Measurements from ENCODE around the gene PDLIM1.

Gene PDLIM1, protein sequence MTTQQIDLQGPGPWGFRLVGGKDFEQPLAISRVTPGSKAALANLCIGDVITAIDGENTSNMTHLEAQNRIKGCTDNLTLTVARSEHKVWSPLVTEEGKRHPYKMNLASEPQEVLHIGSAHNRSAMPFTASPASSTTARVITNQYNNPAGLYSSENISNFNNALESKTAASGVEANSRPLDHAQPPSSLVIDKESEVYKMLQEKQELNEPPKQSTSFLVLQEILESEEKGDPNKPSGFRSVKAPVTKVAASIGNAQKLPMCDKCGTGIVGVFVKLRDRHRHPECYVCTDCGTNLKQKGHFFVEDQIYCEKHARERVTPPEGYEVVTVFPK

DNA sequence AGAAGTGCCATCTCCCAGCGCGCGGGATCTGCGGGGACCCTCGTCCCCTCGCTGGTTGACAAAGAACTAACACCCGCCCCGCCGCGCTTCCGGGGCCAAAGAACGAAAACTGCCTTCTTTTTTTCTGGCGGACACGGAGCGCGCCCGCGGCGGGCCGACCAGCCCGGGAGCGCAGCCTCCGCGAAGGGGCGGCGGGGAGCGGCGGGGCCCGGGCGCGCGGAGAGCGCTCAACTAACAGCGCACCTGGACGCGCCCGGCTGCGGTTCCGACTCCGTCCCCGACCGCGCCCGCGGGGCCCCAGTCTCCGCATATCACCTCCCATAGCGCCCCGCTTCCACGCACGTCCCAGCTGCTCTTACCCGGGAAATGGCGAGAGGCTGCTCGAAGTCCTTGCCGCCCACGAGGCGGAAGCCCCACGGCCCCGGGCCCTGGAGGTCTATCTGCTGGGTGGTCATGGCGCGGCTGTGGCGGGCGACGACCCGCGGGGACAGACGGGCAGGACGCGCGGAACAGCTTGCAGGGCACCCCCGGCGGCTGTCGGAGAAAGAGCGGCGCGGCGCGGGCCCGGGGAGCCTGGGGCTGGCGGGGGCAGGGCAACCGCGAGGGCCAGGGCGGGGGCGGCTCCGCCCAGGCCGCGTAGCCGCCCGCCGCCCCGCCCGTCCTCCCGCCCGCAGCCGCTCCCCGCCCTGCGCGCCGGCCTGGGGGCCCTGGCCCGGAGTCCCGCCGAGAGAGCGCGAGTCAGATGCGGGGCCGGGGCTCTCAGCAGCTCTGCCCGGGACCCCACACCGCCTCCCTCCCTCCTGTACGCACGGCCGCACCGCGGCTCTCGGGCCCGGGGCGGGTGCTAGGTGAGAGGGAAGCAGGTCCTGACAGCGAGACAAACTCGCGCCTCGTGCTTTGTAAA is at the start of gene PDLIM1:
Gene PDLIM1 (minus strand): TSS at position 543 of the 904 bp plus-strand sequence. CDS start 88 bp downstream, at position 455.
- DNase-seq = peak; percentile 18

DNA sequence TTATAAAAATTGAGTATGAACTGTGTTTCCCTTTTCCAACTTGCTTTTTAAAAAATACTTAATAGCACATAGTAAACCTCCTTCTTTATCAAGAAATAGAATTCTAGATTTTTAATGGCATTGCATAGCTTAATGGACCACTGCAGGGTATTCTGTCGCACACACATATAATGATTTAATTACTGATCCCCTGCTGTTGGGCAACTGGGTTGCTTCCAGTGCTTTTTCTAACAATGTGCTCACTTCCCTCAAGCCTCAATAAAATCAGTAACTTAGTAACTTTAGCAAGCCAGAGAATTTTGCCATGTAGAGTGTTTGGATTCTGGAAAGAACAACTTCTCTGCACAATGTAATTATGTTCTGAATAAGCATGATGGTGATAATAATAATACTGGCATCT is 49.1 kb upstream of the PDLIM1 start:
- no peak for DNase-seq

DNA sequence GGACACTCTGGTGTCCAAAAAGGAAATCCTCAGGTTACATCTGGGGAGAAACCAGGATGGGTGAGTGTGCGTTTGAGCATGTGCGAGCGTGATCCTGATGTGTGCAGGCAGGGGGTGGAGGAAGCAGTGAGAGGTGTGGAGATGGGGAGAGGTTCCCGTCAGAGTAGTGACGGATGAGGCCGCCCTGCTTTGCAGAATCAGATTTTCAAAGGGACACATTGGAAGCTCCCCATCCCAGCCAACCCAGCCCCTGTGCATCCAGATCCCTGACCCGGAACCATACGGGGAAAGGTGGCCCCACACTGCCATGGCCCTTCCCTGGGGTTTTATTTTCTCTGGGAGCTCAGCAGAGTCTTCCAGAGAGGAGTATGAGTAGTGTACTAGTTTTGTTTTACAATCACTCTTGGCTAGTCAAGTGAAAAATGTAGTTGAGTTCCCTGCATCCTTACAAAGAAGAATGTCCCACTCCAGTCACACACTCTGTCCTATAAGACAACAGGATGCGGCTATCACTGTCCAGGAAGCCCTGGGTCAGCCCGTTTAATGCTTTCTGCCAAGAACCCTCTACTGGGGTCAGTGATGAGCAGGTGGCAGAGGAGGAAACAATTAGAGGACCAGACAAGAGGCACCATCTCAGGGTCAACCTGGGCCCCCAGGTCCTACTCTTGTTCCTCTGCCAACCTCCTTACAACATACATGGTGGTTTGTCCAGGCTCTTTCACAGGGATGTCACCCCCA is 46.8 kb upstream of the PDLIM1 start:
- no peak for DNase-seq

DNA sequence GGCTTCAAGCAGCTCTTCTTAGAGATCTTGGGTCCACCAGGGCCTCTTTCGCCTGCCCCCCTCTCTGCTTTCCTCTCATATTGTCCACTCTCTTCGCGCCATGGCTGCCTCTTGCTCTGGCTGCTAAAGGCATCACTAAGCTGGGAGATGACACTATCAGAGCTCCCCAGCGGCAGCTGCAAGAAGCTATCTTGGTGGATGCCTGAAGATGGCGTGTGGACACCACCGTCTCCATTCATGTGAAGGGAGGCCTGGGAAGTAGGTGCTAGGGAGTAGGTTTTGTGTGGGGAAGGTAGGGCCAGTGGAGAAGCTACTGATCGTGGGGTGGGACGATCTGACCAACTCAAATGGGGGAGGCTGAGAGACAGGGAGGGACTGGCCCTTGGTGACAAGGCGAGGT is 45.9 kb upstream of the PDLIM1 start:
- no peak for DNase-seq

DNA sequence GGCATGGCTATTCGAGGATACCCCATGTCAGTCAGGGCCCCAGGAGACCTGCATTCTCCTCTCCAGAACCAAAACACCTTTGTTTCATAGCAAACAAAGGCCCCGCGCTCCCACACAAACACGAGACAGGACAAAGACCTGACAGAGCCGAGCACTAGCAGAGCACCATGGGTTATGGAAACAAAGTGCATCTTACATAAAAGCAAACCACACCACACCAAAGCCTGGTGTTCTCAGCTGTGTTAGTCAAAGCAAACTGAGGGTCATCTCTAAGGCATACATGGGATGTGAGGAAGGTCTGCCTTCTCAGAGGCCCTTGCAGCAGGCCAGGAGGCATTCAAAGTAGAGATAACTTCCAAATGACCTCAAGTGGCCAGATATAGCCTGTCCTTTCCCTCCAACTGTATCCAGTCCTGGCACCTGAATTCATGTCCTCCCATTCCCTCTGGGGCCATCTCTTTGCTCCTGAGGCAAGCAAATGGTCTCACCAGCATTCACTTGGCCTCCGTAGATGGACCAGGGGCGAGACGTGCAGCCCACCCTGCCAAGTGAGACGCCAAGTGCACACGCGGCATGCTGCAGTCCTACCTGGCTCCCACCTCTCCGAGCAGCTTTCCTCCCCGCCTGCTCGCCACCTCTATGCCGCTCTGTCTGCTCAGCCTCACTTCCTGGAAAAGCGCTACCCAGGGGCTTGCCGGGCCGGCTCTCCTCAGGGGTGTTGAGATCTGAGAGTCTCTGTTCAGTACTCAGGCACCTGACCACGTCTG is 45.3 kb upstream of the PDLIM1 start:
- no peak for DNase-seq

DNA sequence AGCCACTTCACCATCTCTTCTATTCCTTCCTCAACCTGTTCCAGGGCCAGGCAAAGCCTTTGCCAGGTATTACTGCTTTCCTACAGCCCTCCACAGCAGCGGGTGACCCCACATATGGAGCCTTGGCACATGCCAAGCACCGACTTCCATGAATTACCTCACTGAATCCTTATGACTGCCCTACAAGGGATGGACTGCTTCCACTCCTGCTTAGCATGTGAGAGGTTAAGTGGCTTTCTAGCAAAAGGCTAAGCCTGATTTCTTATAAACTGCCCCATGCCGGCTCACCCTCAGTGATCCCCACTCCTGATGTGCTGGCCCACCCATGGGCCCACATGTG is 44.0 kb upstream of the PDLIM1 start:
- no peak for DNase-seq

DNA sequence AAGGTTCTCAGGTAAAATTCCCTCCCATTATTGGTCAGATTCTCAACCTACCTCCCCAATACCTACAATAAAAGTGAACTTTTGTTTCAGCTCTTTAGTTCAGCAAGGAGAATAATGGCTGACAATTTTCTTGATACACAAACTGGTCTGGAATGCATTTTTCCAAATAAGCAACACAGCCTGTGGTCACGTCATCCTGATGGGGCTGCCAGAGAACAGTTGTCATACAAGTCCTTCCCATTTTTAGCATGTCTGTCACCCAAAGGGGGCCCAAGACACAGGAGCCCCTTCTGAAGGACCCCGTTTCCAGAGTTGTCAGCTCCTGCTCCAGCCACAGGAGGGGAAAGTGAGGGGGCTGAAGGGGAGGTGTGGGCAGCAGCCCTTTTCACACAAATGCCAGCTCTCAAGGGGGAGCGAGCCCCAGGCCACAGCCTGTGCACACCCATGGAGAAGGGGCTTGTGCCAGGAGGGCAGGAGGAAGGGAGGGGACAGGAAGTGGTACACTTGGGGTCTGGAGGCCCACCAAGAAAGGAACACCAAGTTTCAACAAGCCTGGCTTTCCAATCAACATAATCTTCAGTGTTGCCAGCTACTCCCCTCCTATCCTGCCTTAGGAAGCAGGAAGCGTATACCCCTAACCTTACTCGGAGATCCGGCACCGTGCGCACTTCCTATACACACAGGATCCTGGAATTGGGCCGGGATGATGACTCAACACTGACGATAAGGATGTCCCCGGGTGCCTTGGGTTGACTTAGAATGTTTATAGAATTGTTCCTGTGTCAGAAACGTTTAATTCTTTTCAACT is 43.4 kb upstream of the PDLIM1 start:
- no peak for DNase-seq

DNA sequence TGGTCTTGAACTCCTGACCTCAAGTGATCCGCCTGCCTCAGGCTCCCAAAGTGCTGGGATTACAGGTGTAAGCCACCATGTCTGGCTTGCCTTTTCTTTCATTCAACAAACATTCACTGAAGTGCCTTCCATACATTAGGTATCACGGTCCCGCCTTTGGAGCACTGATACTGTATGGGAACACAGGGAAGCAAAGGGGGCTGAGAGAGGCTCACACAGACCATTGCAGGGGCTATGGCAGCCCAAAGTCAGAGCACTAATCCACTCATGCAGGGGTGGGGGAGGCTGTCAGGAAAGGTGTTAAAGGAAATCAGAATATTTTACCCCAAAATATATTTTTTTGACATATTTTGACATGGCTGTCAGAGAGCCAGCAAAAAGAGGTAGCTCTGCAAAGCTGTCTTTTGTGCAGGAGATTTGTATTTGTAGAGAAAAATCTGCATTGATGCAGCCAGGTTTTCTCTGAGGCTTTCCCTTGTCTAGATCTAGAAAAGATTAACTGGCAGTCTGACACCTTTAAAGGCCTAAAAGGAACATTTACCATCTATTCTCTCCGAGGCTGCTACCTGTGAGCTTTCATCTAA is 42.0 kb upstream of the PDLIM1 start:
- no peak for DNase-seq

DNA sequence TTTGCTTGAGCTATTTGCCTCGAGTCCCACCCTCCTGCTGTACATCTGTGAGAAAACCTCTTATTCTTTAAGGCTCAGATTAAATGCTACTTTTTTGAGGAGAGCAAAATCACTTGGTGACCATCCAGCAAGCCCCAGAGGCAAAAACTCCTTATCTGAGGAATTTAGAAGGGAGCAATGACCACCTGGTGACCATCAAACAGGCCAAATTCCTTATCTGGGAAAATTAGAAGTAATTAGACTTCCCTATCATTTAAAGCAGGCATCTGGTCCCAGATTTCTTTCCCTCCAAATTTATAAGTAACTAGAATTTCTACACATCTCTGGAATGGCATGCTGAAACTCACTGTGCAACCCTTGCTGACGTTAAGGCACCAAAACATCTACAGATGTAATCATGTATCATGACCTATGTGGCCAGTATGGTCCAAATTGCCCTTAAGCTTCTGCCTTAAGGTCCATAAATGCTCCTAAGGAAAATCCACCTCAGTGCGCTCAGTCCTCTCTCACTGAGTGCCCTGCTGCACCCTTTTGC is 40.9 kb upstream of the PDLIM1 start:
- DNase-seq = no peak

DNA sequence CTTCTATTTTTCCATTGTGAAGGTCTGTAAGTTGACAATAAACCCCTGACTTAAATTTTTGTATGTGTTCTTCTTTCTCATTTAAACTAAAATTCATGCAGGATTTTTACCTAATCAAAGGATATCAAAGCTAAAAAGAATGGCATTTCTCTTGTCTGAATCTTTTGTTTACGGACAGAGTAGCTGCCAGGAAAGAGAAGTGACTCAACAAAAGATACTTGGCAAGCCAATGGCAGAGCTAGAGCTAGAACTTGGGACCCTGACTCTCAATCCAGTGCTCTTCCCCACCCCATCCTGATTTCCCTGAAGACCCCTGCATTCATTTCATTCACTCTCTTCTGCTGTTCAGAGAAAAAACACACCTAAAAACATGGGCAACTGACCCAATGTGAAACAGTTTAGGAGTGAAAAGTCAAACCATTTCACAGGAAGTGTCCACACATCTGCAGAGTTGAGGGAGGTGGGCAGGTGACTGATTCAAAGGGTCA is 40.2 kb upstream of the PDLIM1 start:
- DNase-seq = no peak

DNA sequence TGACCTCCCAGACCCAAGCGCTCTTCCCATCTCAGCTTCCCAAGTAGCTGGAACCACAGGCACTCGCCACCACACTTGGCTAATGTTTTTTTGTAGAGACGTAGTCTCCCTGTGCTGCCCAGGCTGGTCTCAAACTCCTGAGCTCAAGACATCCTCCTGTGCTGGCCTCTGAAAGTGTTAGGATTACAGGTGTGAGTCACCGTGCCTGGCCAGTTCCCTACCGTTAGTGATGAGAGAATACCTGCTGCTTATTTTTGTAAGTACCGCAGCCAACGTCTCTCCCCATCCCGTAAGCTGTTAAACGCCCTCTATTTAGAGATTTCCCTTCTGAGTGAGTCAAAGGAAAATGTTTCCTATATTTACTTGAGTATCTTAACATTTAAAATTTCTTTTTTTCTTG is 38.5 kb upstream of the PDLIM1 start:
- no peak for DNase-seq

DNA sequence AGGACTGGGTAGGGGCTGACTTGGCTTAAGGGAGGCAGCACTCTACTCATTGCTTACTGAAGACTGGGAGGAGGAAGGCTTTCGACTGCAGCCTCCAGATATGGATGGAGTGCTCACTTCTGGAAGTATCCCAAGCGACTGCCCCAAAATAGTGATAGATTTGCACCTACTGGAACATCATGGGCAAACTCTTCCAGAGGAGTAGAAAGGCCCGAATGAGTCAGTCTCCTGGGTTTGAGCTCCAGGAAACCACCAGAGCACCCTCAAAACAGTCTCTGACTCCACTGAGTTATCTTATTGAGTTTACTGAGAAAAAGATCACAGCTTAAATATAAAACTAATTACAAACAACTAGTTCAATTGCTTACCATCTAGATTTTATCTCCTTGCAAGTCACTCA is 37.2 kb upstream of the PDLIM1 start:
- no peak for DNase-seq

DNA sequence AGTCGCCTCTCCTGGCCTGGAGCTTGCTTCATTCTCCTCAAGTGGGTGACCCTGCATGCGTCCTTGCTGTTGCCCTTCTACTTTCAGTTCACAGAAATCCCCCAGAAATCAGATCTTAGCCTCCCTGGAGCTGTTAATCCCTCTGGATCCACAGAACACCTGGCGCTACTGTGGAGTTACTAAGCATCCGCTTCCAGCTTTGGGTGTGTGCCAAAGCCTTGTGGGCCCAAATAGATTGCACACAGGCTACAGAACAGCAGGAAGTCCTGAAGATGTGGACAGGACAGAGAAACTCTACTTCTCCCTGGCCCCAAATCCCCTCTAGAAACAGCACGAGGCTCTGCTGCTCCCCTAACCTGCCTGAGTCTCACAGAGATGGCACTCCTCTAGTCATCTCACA is 36.6 kb upstream of the PDLIM1 start:
- peak; percentile 64 for DNase-seq

DNA sequence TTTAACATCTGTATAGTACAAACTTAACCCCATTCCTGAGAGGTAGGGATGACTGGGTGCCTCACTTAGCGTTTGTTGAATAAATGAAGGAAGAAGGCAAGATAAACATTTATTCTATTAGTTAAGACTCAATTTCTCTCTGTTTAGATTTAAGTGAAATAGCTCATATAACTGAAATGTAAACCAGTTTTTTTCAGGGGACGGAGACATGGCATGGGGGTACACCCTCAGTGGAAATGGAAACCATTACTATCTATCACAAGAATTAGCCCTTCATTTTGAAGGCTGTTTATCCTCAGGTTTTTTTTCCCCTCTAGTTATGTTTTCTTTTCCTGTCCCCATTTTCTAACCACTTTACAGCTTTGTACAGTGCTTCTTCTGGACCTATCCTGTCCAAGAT is 35.6 kb upstream of the PDLIM1 start:
- no peak for DNase-seq

DNA sequence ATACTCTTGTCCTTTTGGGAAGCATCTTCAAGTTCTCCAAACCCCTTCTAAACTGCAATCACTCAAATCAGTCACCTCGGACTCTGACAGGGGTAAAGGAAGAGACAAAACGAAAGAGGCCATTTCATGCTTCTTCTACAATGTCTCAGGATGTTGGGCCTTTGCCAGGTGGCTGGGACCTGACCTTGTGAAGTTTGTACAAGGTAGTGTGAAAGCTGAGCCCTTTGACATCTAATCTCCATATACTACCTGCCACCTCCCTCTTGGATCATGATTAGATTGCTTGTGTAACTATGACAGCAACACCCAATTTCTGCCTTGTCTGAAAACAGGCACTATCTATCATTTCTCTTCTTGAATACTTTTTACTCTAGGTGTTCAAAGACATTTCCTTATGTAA is 35.1 kb upstream of the PDLIM1 start:
- no peak for DNase-seq

DNA sequence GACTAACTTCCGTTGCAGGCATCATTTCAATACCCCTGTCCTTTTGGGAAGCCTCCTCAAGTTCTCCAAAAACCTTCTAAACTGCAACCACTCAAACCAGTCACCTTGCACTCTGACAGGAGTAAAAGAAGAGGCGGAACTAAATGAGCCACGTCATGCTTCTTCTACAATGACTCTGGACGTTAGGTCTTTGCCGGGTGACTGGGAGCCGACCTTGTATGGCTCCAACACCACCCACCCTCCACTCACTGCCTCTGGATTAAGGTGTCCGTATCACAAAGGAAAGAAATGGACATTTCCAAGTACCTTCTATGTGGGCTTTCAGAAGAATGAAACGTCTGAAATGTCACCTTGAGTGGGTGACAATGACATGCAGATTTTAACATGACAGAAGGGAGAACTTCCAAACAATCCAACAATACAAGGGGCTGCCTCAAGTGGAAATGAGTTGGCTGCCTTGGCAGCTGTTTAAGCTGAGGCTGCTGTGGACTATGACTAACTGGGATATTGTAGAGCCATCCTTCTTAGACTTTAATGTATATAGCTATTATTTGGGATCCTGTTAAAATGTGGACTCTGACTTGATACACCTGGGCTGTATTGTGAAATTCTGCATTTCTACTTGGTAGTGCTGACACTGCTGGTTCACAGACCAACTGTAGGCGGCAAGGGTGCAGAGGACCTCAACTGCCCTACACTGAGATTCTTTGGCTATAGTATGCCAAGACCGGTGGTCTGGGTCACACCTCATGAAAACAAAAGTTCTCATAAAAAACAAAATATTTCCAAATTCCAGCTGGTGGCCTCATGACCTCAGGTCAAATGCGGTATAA is 33.8 kb upstream of the PDLIM1 start:
- no peak for DNase-seq

DNA sequence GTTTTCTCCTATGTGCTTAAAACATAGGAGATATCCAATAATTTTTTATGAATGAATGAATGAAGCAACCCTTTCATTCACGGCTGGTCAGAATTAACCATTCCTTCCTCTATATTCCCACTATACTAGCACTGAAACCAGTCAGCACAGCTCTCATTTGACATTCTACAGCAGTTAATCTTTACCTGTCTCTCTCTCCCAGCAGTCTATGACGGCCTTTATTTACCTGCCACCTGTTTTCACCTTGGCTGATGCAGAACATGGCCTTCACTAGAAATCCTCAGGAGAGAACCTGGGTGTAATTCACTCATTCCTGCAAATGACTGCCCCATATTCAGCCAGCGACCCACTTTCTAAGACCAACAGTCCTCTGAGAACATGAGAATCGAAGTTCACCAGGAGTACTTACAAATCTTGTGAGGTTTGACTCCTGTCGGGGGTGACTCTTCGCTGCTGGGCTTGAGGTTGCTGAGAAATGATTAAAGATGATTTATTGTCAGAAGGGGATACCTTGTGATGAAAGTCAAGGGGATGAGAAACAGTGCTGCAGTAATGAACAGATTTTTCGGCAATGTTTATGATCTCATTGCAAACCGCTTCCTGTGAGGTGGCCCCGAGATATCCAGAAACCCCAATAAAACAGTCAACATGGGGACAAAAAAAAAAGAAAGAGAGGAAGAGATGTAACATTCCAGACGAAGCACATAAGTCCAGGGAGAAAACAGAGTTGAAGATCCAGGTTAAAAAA is 30.9 kb upstream of the PDLIM1 start:
- no peak for DNase-seq

DNA sequence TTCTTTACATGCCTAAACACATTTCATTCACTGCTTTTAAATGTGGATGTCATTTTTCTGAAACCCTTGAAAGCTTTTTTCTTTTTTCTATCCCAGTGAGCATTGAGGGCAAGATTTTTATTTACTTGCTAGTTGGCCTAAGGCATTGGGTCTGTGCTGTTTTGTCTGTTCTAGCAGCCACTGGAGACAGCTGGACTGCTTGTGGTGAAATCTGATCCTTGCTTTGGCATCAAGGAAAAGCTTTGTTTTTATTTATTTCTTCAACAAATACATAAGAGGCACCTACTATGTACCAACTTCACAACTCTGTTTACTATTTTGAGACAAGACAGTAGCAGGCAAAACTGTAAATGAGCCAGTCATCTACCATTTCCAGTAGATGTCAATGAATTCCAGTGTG is 28.4 kb upstream of the PDLIM1 start:
- no peak for DNase-seq

DNA sequence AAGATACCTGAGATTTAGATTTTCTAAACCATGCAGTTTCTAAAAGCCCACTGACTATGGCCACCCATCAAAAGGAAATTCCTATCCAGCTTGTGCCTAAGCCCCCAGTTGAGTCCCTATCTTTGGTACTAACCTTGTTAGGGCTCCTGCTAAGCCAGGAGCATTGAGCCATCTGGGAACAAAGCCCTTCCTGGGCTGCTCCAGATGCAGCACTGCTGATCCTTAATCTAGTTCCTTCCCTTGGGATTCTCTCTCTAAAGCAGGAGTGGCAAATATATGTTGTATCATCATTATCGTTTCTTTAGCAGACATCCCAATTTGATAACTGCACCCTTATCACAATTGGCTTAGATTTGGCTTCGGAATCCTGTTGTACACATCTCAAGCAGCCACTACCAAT is 24.7 kb upstream of the PDLIM1 start:
- no peak for DNase-seq

Data from NCI-H1105 (cell line).